T-helper 2 cell (primary cell): ENCODE results near the gene LEFTY1.

Experiments
- DNase-seq, 5 experiments: peaks; one replicate each; pipeline versions ENCODE4 v3.0.0 to v3.0.0-alpha.2; 2012 to 2022

LEFTY1 gene

GRCh38 chr1:225871359-225872074 is 17.4 kb downstream of the LEFTY1 start:
- DNase-seq = peak in 1 of 5 experiments; percentile 54

GRCh38 chr1:225870911-225871310 is 18.0 kb downstream of the LEFTY1 start:
- DNase-seq = no peak

GRCh38 chr1:225868631-225869330 is 20.2 kb downstream of the LEFTY1 start:
- DNase-seq = no peak

GRCh38 chr1:225866981-225867380 is 22.0 kb downstream of the LEFTY1 start:
- no peak for DNase-seq

- peak in 4 of 5 experiments; percentile 55 to 76 (median 66) for DNase-seq
Measured at GRCh38 chr1:225866061-225866837, 22.7 kb downstream of the LEFTY1 start.

- no peak for DNase-seq
Measured at GRCh38 chr1:225865514-225865913, 23.4 kb downstream of the LEFTY1 start.

GRCh38 chr1:225863167-225863566 is 25.8 kb downstream of the LEFTY1 start:
- DNase-seq = no peak

GRCh38 chr1:225862581-225862950 is 26.4 kb downstream of the LEFTY1 start:
- DNase-seq = no peak

- no peak for DNase-seq
Measured at GRCh38 chr1:225861834-225862580, 26.9 kb downstream of the LEFTY1 start.

GRCh38 chr1:225860876-225861441 is 28.0 kb downstream of the LEFTY1 start:
- no peak for DNase-seq

GRCh38 chr1:225860107-225860506 is 28.8 kb downstream of the LEFTY1 start:
- DNase-seq = no peak

- DNase-seq = no peak
Measured at GRCh38 chr1:225859151-225859550, 29.8 kb downstream of the LEFTY1 start.

GRCh38 chr1:225857256-225857655 is 31.7 kb downstream of the LEFTY1 start:
- DNase-seq = no peak

- DNase-seq = peak in 1 of 5 experiments; percentile 49
Measured at GRCh38 chr1:225855503-225856300, 33.2 kb downstream of the LEFTY1 start.

- no peak for DNase-seq
Measured at GRCh38 chr1:225853441-225853840, 35.5 kb downstream of the LEFTY1 start.

GRCh38 chr1:225852413-225853124 is 36.4 kb downstream of the LEFTY1 start:
- no peak for DNase-seq

- peak in 1 of 5 experiments; percentile 36 for DNase-seq
Measured at GRCh38 chr1:225851805-225852204, 37.1 kb downstream of the LEFTY1 start.

GRCh38 chr1:225850370-225850769 is 38.6 kb downstream of the LEFTY1 start:
- no peak for DNase-seq

- DNase-seq = peak in 1 of 5 experiments; percentile 51
Measured at GRCh38 chr1:225849925-225850324, 39.0 kb downstream of the LEFTY1 start.

- DNase-seq = peak in 1 of 5 experiments; percentile 48
Measured at GRCh38 chr1:225848030-225848955, 40.7 kb downstream of the LEFTY1 start.
